ENCODE data around the gene GSN. TPM values are rescaled to one million over a fixed set of nuclear protein-coding genes. Genes with fewer than 3 reads are reported as not detected.

Gene GSN
- total RNA-seq, 1 donor from 2014 or later, result 249 TPM

DNA sequence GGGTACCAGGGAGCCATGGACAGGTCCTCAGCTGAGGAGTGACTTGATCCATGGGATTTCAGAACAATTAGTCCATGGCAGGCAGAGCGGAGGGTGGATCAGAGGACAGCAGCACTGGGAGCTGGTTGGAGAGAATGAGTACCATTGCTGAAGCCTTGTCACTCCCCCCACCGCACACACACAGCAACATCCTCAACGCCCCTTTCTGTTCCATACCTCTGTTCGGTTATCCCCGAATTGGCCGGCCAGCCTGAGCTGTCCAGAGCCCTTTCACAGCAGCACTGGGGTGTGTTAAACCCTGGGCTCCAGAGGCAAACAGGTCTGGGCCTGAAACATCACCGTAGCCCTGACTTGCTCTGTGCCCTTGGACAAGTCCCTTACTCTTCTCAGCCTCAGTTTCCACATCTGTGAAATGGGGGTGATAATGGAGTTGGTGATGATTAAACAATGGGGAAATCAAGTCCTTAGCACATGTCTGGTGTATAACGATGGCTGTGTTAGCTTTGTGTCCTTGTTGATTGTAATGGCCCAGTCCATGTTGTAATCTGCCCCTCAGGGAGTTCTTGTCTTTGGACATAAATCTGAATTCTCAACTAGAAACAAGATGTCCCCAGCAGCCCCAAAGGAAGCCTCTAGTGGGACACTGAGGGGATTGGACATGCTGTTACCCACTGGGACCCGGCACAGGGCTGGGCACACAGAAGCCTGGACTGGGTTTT is 16.9 kb downstream of the GSN start:
- no peak for DNase-seq (ENCODE audit: extremely low spot score, unreplicated experiment)
- Mint-ChIP-seq H3K4me1 (ENCODE audit: unreplicated experiment) (peaks cover 84% of the 10 kb centered on the region), H3K27me3 (ENCODE audit: unreplicated experiment) (no peaks in the 10 kb centered on the region), H3K4me3 (ENCODE audit: unreplicated experiment) (no peak overlapping the region), H3K27ac (ENCODE audit: unreplicated experiment) (peak overlapping the region; percentile 99), H3K36me3 (ENCODE audit: unreplicated experiment) (peaks cover 23% of the 10 kb centered on the region), H3K9me3 (ENCODE audit: unreplicated experiment) (no peaks in the 10 kb centered on the region)
- TF ChIP-seq, protein P1, sequence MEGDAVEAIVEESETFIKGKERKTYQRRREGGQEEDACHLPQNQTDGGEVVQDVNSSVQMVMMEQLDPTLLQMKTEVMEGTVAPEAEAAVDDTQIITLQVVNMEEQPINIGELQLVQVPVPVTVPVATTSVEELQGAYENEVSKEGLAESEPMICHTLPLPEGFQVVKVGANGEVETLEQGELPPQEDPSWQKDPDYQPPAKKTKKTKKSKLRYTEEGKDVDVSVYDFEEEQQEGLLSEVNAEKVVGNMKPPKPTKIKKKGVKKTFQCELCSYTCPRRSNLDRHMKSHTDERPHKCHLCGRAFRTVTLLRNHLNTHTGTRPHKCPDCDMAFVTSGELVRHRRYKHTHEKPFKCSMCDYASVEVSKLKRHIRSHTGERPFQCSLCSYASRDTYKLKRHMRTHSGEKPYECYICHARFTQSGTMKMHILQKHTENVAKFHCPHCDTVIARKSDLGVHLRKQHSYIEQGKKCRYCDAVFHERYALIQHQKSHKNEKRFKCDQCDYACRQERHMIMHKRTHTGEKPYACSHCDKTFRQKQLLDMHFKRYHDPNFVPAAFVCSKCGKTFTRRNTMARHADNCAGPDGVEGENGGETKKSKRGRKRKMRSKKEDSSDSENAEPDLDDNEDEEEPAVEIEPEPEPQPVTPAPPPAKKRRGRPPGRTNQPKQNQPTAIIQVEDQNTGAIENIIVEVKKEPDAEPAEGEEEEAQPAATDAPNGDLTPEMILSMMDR (IDR thresholded peaks at IDR 0.05), result no peak

DNA sequence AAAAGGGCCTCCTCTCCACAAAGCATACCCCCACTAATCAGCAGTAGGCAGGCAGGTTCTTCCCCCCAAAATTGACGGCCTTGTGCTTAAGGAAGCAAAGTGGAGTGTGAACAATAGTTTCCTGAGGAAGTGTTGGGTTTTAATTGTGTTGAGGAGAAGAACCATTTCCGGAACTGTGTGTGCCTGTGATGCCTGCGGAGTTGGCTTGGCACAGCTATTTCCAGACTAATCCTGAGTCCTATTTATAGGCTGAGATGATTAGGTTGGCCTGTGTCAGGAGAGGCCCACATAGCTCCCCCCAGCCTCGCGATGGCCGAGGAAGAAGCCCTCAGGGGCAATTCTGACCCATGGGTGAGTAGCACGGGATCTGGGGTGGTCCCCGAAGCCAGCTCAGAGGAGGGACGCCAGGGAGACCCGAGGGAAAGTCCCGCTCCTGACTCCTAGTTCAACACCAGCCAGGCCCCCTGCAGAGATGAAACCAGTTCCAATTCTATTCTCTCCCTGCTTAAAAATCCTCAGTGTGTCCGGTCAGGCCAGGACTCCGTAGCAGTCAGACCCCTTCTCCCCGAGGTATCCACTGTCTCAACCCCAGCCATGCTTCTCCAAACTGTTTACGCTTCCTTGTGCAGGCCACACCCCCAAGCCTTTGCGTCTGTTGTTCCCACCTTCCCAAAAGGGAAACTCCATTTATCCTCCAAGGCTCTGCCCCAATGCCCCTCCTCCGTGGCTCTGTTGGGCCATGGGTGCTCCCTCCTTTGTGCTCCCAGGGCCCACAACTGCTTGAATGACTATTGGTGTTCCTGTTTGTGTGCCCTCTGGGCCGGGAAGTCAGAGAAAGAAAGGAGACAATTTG is 18.1 kb downstream of the GSN start:
- no peak for DNase-seq (ENCODE audit: extremely low spot score, unreplicated experiment)
- H3K36me3 Mint-ChIP-seq (ENCODE audit: unreplicated experiment), result peaks cover 21% of the 10 kb centered on the region
- TF ChIP-seq, protein P1 (IDR thresholded peaks at IDR 0.05), result no peak
- no peaks in the 10 kb centered on the region for H3K9me3 Mint-ChIP-seq (ENCODE audit: unreplicated experiment)
- peak overlapping the region; percentile 99 for H3K27ac Mint-ChIP-seq (ENCODE audit: unreplicated experiment)
- peak overlapping the region; percentile 40 for H3K4me3 Mint-ChIP-seq (ENCODE audit: unreplicated experiment)
- H3K4me1 Mint-ChIP-seq (ENCODE audit: unreplicated experiment), result peaks cover 79% of the 10 kb centered on the region
- no peaks in the 10 kb centered on the region for H3K27me3 Mint-ChIP-seq (ENCODE audit: unreplicated experiment)

DNA sequence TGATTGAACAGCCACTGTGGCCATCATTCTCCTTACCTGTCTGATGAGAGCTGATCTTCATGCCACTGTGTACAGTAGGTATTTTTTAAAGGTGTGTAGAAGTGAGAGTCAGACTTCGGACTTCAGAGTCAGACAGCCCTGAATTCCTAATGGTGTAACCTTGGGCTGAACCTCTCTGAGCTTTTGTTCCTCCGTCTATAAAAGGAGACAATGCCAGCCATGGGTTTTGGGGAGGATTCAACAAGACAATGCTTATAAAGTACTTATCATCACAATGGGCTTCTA is 18.7 kb downstream of the GSN start:
- no peaks in the 10 kb centered on the region for H3K9me3 Mint-ChIP-seq (ENCODE audit: unreplicated experiment)
- H3K27me3 Mint-ChIP-seq (ENCODE audit: unreplicated experiment), result no peaks in the 10 kb centered on the region
- DNase-seq (ENCODE audit: extremely low spot score, unreplicated experiment), result no peak
- peak overlapping the region; percentile 99 for H3K27ac Mint-ChIP-seq (ENCODE audit: unreplicated experiment)
- TF ChIP-seq, protein P1 (IDR thresholded peaks at IDR 0.05), result no peak
- peaks cover 20% of the 10 kb centered on the region for H3K36me3 Mint-ChIP-seq (ENCODE audit: unreplicated experiment)
- peak overlapping the region; percentile 40 for H3K4me3 Mint-ChIP-seq (ENCODE audit: unreplicated experiment)
- peaks cover 73% of the 10 kb centered on the region for H3K4me1 Mint-ChIP-seq (ENCODE audit: unreplicated experiment)

DNA sequence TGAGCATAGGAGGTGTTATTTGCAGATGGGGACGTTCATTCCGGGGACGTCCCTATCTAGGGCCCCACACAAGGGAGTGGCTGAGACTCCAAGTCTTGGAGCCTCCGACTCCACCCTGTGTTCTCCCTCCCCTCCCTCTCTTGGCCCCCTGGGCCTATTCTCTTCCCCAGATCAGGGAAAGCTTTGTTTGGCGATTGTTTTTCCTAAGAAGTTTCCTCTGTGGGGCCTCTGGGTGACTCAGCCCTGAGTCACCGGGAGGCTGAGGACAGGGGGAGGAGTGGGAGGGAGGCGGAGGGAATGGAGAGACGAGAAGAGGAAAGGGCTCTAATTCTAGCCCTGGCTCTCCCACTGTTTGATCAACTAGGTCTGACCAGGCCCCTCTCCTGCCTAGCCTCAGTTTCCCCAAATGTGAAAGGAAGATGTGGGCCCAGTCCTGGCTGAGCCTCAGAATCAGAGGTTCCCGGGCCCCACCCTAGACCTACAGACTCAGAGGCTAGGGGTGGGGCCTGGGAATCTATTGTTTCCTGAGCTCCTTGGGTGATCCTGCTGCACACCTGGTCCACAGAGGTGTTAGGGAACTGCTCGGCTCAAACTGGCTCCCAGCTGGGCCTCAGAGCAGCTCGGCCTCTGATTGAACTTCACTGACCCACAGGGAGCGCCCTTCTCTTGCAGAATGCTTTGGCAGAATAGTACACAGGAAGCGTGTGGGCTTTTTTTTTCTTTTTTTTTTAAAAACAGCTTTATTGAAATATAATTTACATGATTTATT is 19.2 kb downstream of the GSN start:
- H3K9me3 Mint-ChIP-seq (ENCODE audit: unreplicated experiment), result no peaks in the 10 kb centered on the region
- TF ChIP-seq, protein P1 (IDR thresholded peaks at IDR 0.05), result no peak
- peak overlapping the region; percentile 40 for H3K4me3 Mint-ChIP-seq (ENCODE audit: unreplicated experiment)
- DNase-seq (ENCODE audit: extremely low spot score, unreplicated experiment), result peak; percentile 92
- H3K4me1 Mint-ChIP-seq (ENCODE audit: unreplicated experiment), result peaks cover 69% of the 10 kb centered on the region
- H3K27me3 Mint-ChIP-seq (ENCODE audit: unreplicated experiment), result no peaks in the 10 kb centered on the region
- H3K27ac Mint-ChIP-seq (ENCODE audit: unreplicated experiment), result peak overlapping the region; percentile 99
- peaks cover 16% of the 10 kb centered on the region for H3K36me3 Mint-ChIP-seq (ENCODE audit: unreplicated experiment)

DNA sequence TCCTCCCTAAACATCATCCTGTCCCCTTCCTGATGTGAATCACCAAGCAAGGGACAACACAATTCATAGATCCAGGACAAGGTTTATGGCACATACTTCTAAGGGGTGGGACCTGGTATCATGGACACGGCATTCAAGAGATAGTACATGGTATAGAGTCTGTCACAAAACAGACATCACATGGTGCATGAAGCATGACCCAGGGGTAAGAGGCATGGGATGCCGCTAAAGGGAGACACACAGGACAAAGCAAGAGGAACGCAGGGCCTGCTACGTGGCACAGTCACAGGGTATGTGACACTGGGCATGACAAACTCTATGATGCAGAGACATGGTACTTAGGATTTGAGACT is 20.7 kb downstream of the GSN start:
- Mint-ChIP-seq H3K27ac (ENCODE audit: unreplicated experiment) (peak overlapping the region; percentile 99), H3K27me3 (ENCODE audit: unreplicated experiment) (no peaks in the 10 kb centered on the region), H3K4me1 (ENCODE audit: unreplicated experiment) (peaks cover 57% of the 10 kb centered on the region), H3K9me3 (ENCODE audit: unreplicated experiment) (no peaks in the 10 kb centered on the region), H3K4me3 (ENCODE audit: unreplicated experiment) (peak overlapping the region; percentile 31), H3K36me3 (ENCODE audit: unreplicated experiment) (peaks cover 14% of the 10 kb centered on the region)
- TF ChIP-seq, protein P1 (IDR thresholded peaks at IDR 0.05), result no peak
- DNase-seq (ENCODE audit: extremely low spot score, unreplicated experiment), result no peak

All from osteocyte (in vitro differentiated cells).